Bronchial epithelial cell (primary cell): ENCODE measurements around the gene LDLRAD1. TPM values are rescaled to one million over a fixed set of nuclear protein-coding genes. Genes with fewer than 3 reads are reported as not detected.

Source experiments
- DNase-seq: peaks from one replicate; pipeline ENCODE4 v3.0.0-alpha.2; 2010; ENCODE audit warnings: low read depth
- FAIRE-seq: peaks from 2 replicates; lab custom pipeline; 2011; peaks lifted over from hg19 to GRCh38; lab: Jason Lieb, UNC
- H3K27me3 ChIP-seq: 2 replicates; pipeline ENCODE4 v1.5.1; 2011; ENCODE audit warnings: low read length; ENCODE audit not compliant: control insufficient read depth, insufficient read depth
- H3K36me3 ChIP-seq: 2 replicates; pipeline ENCODE4 v1.5.1; 2011; ENCODE audit warnings: low read length; ENCODE audit not compliant: control insufficient read depth, insufficient read depth
- H3K4me3 ChIP-seq: 2 replicates; pipeline ENCODE4 v1.5.1; 2011; ENCODE audit warnings: mild to moderate bottlenecking, low read depth, low read length, control low read depth
- CTCF ChIP-seq: IDR thresholded peaks from 2 replicates; pipeline ENCODE4 v1.5.1; 2011; ENCODE audit warnings: mild to moderate bottlenecking, moderate library complexity, low read length, control low read depth, inconsistent platforms; ENCODE audit not compliant: insufficient read depth, severe bottlenecking
- total RNA-seq: library from RNA; depleted of rRNA; stranded (reverse); fragments of >200 nt; gene quantifications from 2 replicates; pipeline ENCODE4 v1.2.1, GENCODE V29; 2014

LDLRAD1 gene
- total RNA-seq, 1 donor from 2014 or later, result 0.26 TPM

DNA sequence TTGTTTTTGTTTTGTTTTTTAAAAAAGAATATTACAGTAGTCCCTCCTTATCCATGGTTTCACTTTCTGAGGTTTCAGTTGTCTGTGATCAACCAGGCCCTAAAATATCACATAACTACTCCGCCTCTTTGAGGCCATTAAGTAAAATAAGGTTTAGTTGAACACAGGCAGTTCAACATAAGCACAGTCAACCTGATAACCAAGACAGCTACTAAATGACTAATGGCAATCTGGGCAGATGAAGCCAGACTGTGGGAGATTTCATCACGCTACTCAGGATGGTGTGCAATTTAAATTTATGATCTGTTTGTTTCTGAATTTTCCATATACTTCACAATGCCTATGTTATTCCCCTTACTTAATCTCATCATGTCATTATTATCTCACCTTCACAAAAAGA lies 30.1 kb downstream of the LDLRAD1 start:
- no peak for FAIRE-seq
- DNase-seq, result no peak
- H3K27me3 ChIP-seq, result no peaks in the 10 kb centered on the region

GRCh38 chr1:53986458-53986857 lies 31.5 kb downstream of the LDLRAD1 start:
- TF ChIP-seq CTCF, result no peak
- FAIRE-seq (no peak), DNase-seq (no peak)
- no peaks in the 10 kb centered on the region for H3K27me3 ChIP-seq
- no peaks in the 10 kb centered on the region for H3K36me3 ChIP-seq
- H3K4me3 ChIP-seq, result no peak overlapping the region

More for the DNA sequence above, 30.1 kb downstream of the LDLRAD1 start:
- H3K36me3 ChIP-seq, result no peaks in the 10 kb centered on the region
- no peak for TF ChIP-seq CTCF
- no peak overlapping the region for H3K4me3 ChIP-seq

DNA sequence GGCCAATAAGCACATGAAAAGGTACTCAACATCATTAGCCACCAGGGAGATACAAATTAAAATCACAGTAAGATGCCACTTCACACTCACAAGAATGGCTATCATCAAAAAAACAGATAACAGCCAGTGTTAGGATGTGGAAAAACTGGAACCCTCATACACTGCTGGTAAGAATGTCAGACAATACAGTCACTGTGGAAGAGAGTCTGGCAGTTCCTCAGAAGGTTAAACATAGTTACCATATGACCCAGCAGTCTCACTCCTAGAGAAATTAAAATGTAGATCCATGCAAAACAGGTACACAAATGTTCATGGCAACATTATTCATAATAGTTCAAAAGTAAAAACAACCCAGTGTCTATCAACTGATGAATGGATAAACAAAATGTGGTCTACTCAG lies 33.3 kb downstream of the LDLRAD1 start:
- FAIRE-seq, result no peak
- Histone ChIP-seq H3K27me3 (no peaks in the 10 kb centered on the region), H3K4me3 (no peak overlapping the region), H3K36me3 (no peaks in the 10 kb centered on the region)
- TF ChIP-seq CTCF, result no peak
- DNase-seq, result no peak

DNA sequence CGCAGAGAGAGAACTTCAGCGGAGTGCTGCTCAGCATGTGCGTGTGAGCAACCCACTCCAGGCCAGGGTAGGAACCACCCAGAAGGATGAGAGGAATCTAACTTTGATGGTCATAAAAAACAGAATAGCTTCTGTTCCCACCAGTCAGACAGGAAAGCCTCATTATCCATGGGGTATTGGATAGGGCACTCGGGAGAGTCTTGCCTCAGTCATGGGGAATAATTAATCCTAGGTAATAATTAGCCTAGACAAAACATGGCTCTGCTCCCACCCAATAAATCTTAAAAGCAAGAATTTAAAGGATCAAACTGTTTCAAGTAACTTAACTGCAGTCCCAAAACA lies 35.3 kb downstream of the LDLRAD1 start:
- Histone ChIP-seq H3K36me3 (no peaks in the 10 kb centered on the region), H3K4me3 (no peak overlapping the region), H3K27me3 (no peaks in the 10 kb centered on the region)
- FAIRE-seq, result no peak
- no peak for TF ChIP-seq CTCF
- no peak for DNase-seq

DNA sequence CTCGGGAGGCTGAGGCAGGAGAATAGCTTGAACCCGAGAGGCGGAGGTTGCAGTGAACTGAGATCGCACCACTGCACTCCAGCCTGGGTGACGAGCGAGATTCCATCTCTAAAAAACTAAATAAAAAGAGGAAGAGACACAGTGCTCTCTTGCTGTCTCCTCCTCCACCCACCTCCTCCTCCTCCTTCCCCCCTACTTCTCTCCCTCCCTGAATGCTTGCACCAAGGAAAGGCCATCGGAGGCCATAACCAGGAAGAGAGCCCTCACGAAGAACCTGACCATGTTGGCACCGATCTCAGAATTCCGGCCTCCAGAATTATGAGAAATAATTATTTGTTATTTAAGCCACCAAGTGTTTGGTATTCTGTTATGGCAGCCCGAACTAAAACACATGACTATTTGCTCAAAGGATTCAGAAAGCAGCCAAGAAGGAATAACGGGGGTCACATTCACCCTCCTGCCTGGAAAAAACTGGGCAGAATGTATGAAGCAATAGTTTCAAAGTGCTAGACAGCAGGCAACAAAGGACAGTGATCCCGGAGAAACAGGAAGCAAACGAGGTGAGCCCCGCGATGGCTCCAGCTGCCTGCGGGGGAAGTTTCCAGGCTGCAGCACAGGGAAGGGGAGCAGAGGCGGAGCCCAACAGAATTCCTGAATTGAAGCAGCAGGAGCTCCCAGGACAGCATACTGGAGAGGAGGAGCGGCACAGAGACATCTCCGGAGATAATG lies 35.8 kb downstream of the LDLRAD1 start:
- DNase-seq (no peak), FAIRE-seq (no peak)
- no peak for TF ChIP-seq CTCF
- Histone ChIP-seq H3K27me3 (no peaks in the 10 kb centered on the region), H3K36me3 (no peaks in the 10 kb centered on the region), H3K4me3 (peak overlapping the region; percentile 16)

GRCh38 chr1:53981220-53981619 lies 36.8 kb downstream of the LDLRAD1 start:
- H3K36me3 ChIP-seq, result peaks cover 1% of the 10 kb centered on the region
- DNase-seq (no peak), FAIRE-seq (no peak)
- no peak overlapping the region for H3K4me3 ChIP-seq
- TF ChIP-seq CTCF, result no peak
- no peaks in the 10 kb centered on the region for H3K27me3 ChIP-seq
